OCI-LY3 (cell line): ENCODE data around the gene CCNG2.

Experiments
- CTCF ChIP-seq: fragments of 200-600, 300-600 bp; sonication (generic); IDR thresholded peaks from 2 replicates; pipeline ENCODE4 v1.5.1; 2014; ENCODE audit warnings: antibody characterized with exemption, low read length, low read depth
- EZH2phosphoT487 ChIP-seq: fragments of 200-600 bp; shearing (Covaris generic); IDR thresholded peaks from 2 replicates; pipeline ENCODE4 v1.6.1; 2018; ENCODE audit warnings: antibody characterized with exemption, mixed run types, low read depth

- TF ChIP-seq EZH2phosphoT487 (no peak), CTCF (no peak)
Observed at GRCh38 chr4:77199276-77199675, 42.3 kb downstream of the CCNG2 start.
